Naive B cell (primary cell): Measurements from ENCODE around the gene SPNS2. TPM values are rescaled to one million over a fixed set of nuclear protein-coding genes. Genes with fewer than 3 reads are reported as not detected.

ENCODE experiments used
- ATAC-seq, 2 donors: fragments of 150-1000 bp; cut with Tn5 transposase; 2 replicates each; pipeline ENCODE4 v1.10.0; 2021; ENCODE audit warnings: low read depth in 2 of 2, mild to moderate bottlenecking in 2 of 2, moderate library complexity in 2 of 2
- DNase-seq: peaks from one replicate; pipeline ENCODE4 v3.0.0; 2022
- H3K27ac Mint-ChIP-seq, 6 donors: one replicate each; pipeline ENCODE4 v1.8.0; 2020 to 2022; ENCODE audit warnings: mild to moderate bottlenecking in 6 of 6, mixed read lengths in 6 of 6, moderate library complexity in 5 of 6, inconsistent platforms in 2 of 6
- H3K27me3 Mint-ChIP-seq, 3 donors: one replicate each; pipeline ENCODE4 v1.8.0; 2021 to 2022; ENCODE audit warnings: mixed read lengths in 3 of 3, mild to moderate bottlenecking in 1 of 3
- H3K36me3 Mint-ChIP-seq, 2 donors: one replicate each; pipeline ENCODE4 v1.8.0; 2020 to 2022; ENCODE audit warnings: mixed read lengths in 2 of 2, inconsistent platforms in 1 of 2, mild to moderate bottlenecking in 1 of 2
- H3K4me1 Mint-ChIP-seq, 3 donors: one replicate each; pipeline ENCODE4 v1.8.0; 2020 to 2022; ENCODE audit warnings: mixed read lengths in 3 of 3, inconsistent platforms in 1 of 3, mild to moderate bottlenecking in 1 of 3, moderate library complexity in 1 of 3
- H3K4me3 Mint-ChIP-seq, 8 donors: one replicate each; pipeline ENCODE4 v1.8.0; 2020 to 2022; ENCODE audit warnings: mild to moderate bottlenecking in 8 of 8, mixed read lengths in 8 of 8, moderate library complexity in 8 of 8, inconsistent platforms in 2 of 8
- H3K9me3 Mint-ChIP-seq, 7 donors: one replicate each; pipeline ENCODE4 v1.8.0; 2020 to 2022; ENCODE audit warnings: mixed read lengths in 7 of 7, mild to moderate bottlenecking in 5 of 7, inconsistent platforms in 2 of 7, moderate library complexity in 1 of 7
- polyA plus RNA-seq, 6 donors: library from polyadenylated mRNA; unstranded; fragments of 300-500 nt; fragmentation: Illumina TruSeq; gene quantifications; one replicate each; pipeline ENCODE4 v1.2.3, GENCODE V29; 2021; ENCODE audit warnings: low read depth in 6 of 6

The SPNS2 gene
- polyA plus RNA-seq, 6 donors from 2014 or later = 0.23 TPM; not detected in 5

GRCh38 chr17:4560837-4561256 is 62.2 kb downstream of the SPNS2 start:
- H3K9me3 Mint-ChIP-seq = no peaks in the 10 kb centered on the region

GRCh38 chr17:4562015-4562969 is 63.6 kb downstream of the SPNS2 start:
- Mint-ChIP-seq H3K36me3 (no peaks in the 10 kb centered on the region), H3K9me3 (no peaks in the 10 kb centered on the region), H3K27me3 (no peaks in the 10 kb centered on the region), H3K27ac (peak overlapping the region in 3 of 6 donors; percentile 63 to 85 (median 66)), H3K4me3 (peak overlapping the region in 5 of 8 donors; percentile 11 to 61 (median 42)), H3K4me1 (peaks cover 18 to 28% (median 24%) of the 10 kb centered on the region in 3 donors)
- DNase-seq = no peak
- peak; percentile 37 to 48 for ATAC-seq

More at GRCh38 chr17:4560837-4561256, 62.2 kb downstream of the SPNS2 start:
- Mint-ChIP-seq H3K27ac (peak overlapping the region in 1 of 6 donors; percentile 35), H3K36me3 (no peaks in the 10 kb centered on the region), H3K4me1 (peaks cover 23 to 29% (median 25%) of the 10 kb centered on the region in 3 donors), H3K27me3 (no peaks in the 10 kb centered on the region), H3K4me3 (peak overlapping the region in 2 of 8 donors; percentile 22 to 56)
- ATAC-seq = no peak
- DNase-seq = no peak

GRCh38 chr17:4565209-4566141 is 66.8 kb downstream of the SPNS2 start:
- Mint-ChIP-seq H3K4me1 (peaks cover 18 to 28% (median 21%) of the 10 kb centered on the region in 3 donors), H3K36me3 (no peaks in the 10 kb centered on the region), H3K27me3 (peaks cover 0 to 8% (median 7%) of the 10 kb centered on the region in 3 donors), H3K9me3 (no peaks in the 10 kb centered on the region), H3K27ac (peak overlapping the region in 1 of 6 donors; percentile 47), H3K4me3 (peak overlapping the region in 5 of 8 donors; percentile 1 to 74 (median 54))
- peak; percentile 42 for DNase-seq
- ATAC-seq = peak; percentile 58 to 69

- no peaks in the 10 kb centered on the region for H3K36me3 Mint-ChIP-seq
- no peaks in the 10 kb centered on the region for H3K9me3 Mint-ChIP-seq
- H3K4me1 Mint-ChIP-seq = peaks cover 16 to 21% (median 20%) of the 10 kb centered on the region in 3 donors
- no peak overlapping the region for H3K27ac Mint-ChIP-seq
- peak overlapping the region in 1 of 8 donors; percentile 23 for H3K4me3 Mint-ChIP-seq
- H3K27me3 Mint-ChIP-seq = peaks cover 0 to 14% (median 8%) of the 10 kb centered on the region in 3 donors
- ATAC-seq (peak; percentile 65 to 72), DNase-seq (peak; percentile 30)
Observed at GRCh38 chr17:4566785-4567184, 68.1 kb downstream of the SPNS2 start.

GRCh38 chr17:4569591-4569990 is 70.9 kb downstream of the SPNS2 start:
- no peak overlapping the region for H3K4me3 Mint-ChIP-seq
- ATAC-seq (no peak), DNase-seq (no peak)
- H3K9me3 Mint-ChIP-seq = no peaks in the 10 kb centered on the region
- no peaks in the 10 kb centered on the region for H3K36me3 Mint-ChIP-seq
- H3K27ac Mint-ChIP-seq = peak overlapping the region in 2 of 6 donors; percentile 26 to 61
- H3K27me3 Mint-ChIP-seq = peaks cover 0 to 19% (median 9%) of the 10 kb centered on the region in 3 donors
- peaks cover 5 to 11% (median 10%) of the 10 kb centered on the region in 3 donors for H3K4me1 Mint-ChIP-seq

GRCh38 chr17:4572131-4572530 is 73.5 kb downstream of the SPNS2 start:
- Mint-ChIP-seq H3K27me3 (peaks cover 0 to 35% (median 17%) of the 10 kb centered on the region in 3 donors), H3K27ac (no peak overlapping the region), H3K4me3 (no peak overlapping the region), H3K9me3 (no peaks in the 10 kb centered on the region), H3K36me3 (no peaks in the 10 kb centered on the region), H3K4me1 (no peaks in the 10 kb centered on the region)
- no peak for DNase-seq
- ATAC-seq = no peak

GRCh38 chr17:4573115-4573514 is 74.4 kb downstream of the SPNS2 start:
- DNase-seq (no peak), ATAC-seq (no peak)
- H3K9me3 Mint-ChIP-seq = no peaks in the 10 kb centered on the region
- H3K27me3 Mint-ChIP-seq = peaks cover 0 to 35% (median 17%) of the 10 kb centered on the region in 3 donors
- H3K36me3 Mint-ChIP-seq = no peaks in the 10 kb centered on the region
- no peak overlapping the region for H3K27ac Mint-ChIP-seq
- H3K4me1 Mint-ChIP-seq = no peaks in the 10 kb centered on the region
- no peak overlapping the region for H3K4me3 Mint-ChIP-seq

- H3K4me3 Mint-ChIP-seq = no peak overlapping the region
- H3K9me3 Mint-ChIP-seq = no peaks in the 10 kb centered on the region
- no peaks in the 10 kb centered on the region for H3K36me3 Mint-ChIP-seq
- peaks cover 0 to 35% (median 17%) of the 10 kb centered on the region in 3 donors for H3K27me3 Mint-ChIP-seq
- H3K4me1 Mint-ChIP-seq = no peaks in the 10 kb centered on the region
- no peak overlapping the region for H3K27ac Mint-ChIP-seq
- ATAC-seq (peak; percentile 61 to 83), DNase-seq (no peak)
Observed at GRCh38 chr17:4573669-4574068, 75.0 kb downstream of the SPNS2 start.

GRCh38 chr17:4574448-4575045 is 75.9 kb downstream of the SPNS2 start:
- Mint-ChIP-seq H3K9me3 (no peaks in the 10 kb centered on the region), H3K4me1 (no peaks in the 10 kb centered on the region), H3K36me3 (no peaks in the 10 kb centered on the region), H3K27ac (no peak overlapping the region), H3K4me3 (no peak overlapping the region), H3K27me3 (peaks cover 0 to 36% (median 19%) of the 10 kb centered on the region in 3 donors)
- ATAC-seq (no peak), DNase-seq (no peak)

- Mint-ChIP-seq H3K27me3 (peaks cover 4 to 40% (median 25%) of the 10 kb centered on the region in 3 donors), H3K36me3 (no peaks in the 10 kb centered on the region), H3K9me3 (no peaks in the 10 kb centered on the region), H3K27ac (no peak overlapping the region), H3K4me1 (no peaks in the 10 kb centered on the region), H3K4me3 (no peak overlapping the region)
- ATAC-seq (no peak), DNase-seq (no peak)
Observed at GRCh38 chr17:4576161-4576558, 77.5 kb downstream of the SPNS2 start.

- peaks cover 8 to 41% (median 32%) of the 10 kb centered on the region in 3 donors for H3K27me3 Mint-ChIP-seq
- no peak for ATAC-seq
- no peak for DNase-seq
- H3K4me3 Mint-ChIP-seq = no peak overlapping the region
- H3K36me3 Mint-ChIP-seq = no peaks in the 10 kb centered on the region
- H3K27ac Mint-ChIP-seq = no peak overlapping the region
- no peaks in the 10 kb centered on the region for H3K9me3 Mint-ChIP-seq
- no peaks in the 10 kb centered on the region for H3K4me1 Mint-ChIP-seq
Observed at GRCh38 chr17:4576729-4577322, 78.1 kb downstream of the SPNS2 start.

- H3K27me3 Mint-ChIP-seq = peaks cover 8 to 47% (median 39%) of the 10 kb centered on the region in 3 donors
- DNase-seq (no peak), ATAC-seq (no peak)
- H3K27ac Mint-ChIP-seq = no peak overlapping the region
- no peak overlapping the region for H3K4me3 Mint-ChIP-seq
- H3K4me1 Mint-ChIP-seq = no peaks in the 10 kb centered on the region
- H3K9me3 Mint-ChIP-seq = no peaks in the 10 kb centered on the region
- no peaks in the 10 kb centered on the region for H3K36me3 Mint-ChIP-seq
Observed at GRCh38 chr17:4577386-4577993, 78.8 kb downstream of the SPNS2 start.
